CD4-positive, CD25-positive, alpha-beta regulatory T cell (primary cell): ENCODE measurements around the gene LRRK1. TPM values are rescaled to one million over a fixed set of nuclear protein-coding genes. Genes with fewer than 3 reads are reported as not detected.

Source experiments
- ATAC-seq, 2 donors: fragments of 150-1000 bp; cut with Tn5 transposase; one replicate each; pipeline ENCODE4 v1.10.0; 2021; ENCODE audit warnings: low read depth in 2 of 2, moderate number of reproducible peaks in 2 of 2, moderate library complexity in 1 of 2
- DNase-seq, 3 donors: peaks; one replicate each; pipeline versions ENCODE4 v3.0.0 to v3.0.0-alpha.2; 2012 to 2022; ENCODE audit warnings: mixed read lengths in 1 of 3
- H3K27ac ChIP-seq: one replicate; pipeline ENCODE4 v1.7.0; 2013; ENCODE audit warnings: mild to moderate bottlenecking, low read length; ENCODE audit not compliant: insufficient read depth, poor library complexity, severe bottlenecking
- H3K27me3 ChIP-seq: one replicate; pipeline ENCODE4 v1.7.0; 2013; ENCODE audit warnings: low read length; ENCODE audit not compliant: control insufficient read depth, insufficient read depth
- H3K36me3 ChIP-seq: one replicate; pipeline ENCODE4 v1.7.0; 2013; ENCODE audit warnings: mild to moderate bottlenecking, low read length, moderate library complexity; ENCODE audit not compliant: control insufficient read depth, insufficient read depth
- H3K4me1 ChIP-seq: 2 replicates; pipeline ENCODE4 v1.7.0; 2013; ENCODE audit warnings: mild to moderate bottlenecking, low read length; ENCODE audit not compliant: insufficient read depth, control insufficient read depth, poor library complexity, severe bottlenecking
- H3K4me3 ChIP-seq: one replicate; pipeline ENCODE4 v1.7.0; 2013; ENCODE audit warnings: low read depth, mild to moderate bottlenecking, low read length, moderate library complexity
- H3K9me3 ChIP-seq, 2 experiments: 1 replicate in 1 of 2; 2 replicates in 1 of 2; pipeline ENCODE4 v1.7.0; 2013; ENCODE audit warnings: low read length in 2 of 2, mild to moderate bottlenecking in 1 of 2, moderate library complexity in 1 of 2; ENCODE audit not compliant: control insufficient read depth in 2 of 2
- H3K27ac Mint-ChIP-seq, 3 donors: one replicate each; pipeline ENCODE4 v1.8.0; 2020 to 2022; ENCODE audit warnings: mild to moderate bottlenecking in 3 of 3, mixed read lengths in 3 of 3, moderate library complexity in 2 of 3
- H3K27me3 Mint-ChIP-seq: one replicate; pipeline ENCODE4 v1.8.0; 2022; ENCODE audit warnings: mild to moderate bottlenecking, mixed read lengths
- H3K36me3 Mint-ChIP-seq: one replicate; pipeline ENCODE4 v1.8.0; 2020; ENCODE audit warnings: mixed read lengths
- H3K4me1 Mint-ChIP-seq, 4 donors: one replicate each; pipeline ENCODE4 v1.8.0; 2020 to 2022; ENCODE audit warnings: mixed read lengths in 4 of 4, mild to moderate bottlenecking in 1 of 4
- H3K4me3 Mint-ChIP-seq, 4 donors: one replicate each; pipeline ENCODE4 v1.8.0; 2020 to 2022; ENCODE audit warnings: mild to moderate bottlenecking in 4 of 4, mixed read lengths in 4 of 4, moderate library complexity in 3 of 4
- H3K9me3 Mint-ChIP-seq, 7 donors: one replicate each; pipeline ENCODE4 v1.8.0; 2020 to 2022; ENCODE audit warnings: mixed read lengths in 7 of 7, mild to moderate bottlenecking in 3 of 7, moderate library complexity in 2 of 7
- polyA plus RNA-seq, 4 donors: library from polyadenylated mRNA; unstranded; fragments of 300-500 nt; fragmentation: Illumina TruSeq; gene quantifications; one replicate each; pipeline ENCODE4 v1.2.3, GENCODE V29; 2021
- total RNA-seq: library from RNA; stranded (reverse); gene quantifications from one replicate; pipeline ENCODE4 v1.2.3, GENCODE V29; 2022

The LRRK1 gene
- total and polyA plus RNA-seq, 5 donors from 2014 or later = 0.06 to 0.17 TPM; not detected in 3

DNA sequence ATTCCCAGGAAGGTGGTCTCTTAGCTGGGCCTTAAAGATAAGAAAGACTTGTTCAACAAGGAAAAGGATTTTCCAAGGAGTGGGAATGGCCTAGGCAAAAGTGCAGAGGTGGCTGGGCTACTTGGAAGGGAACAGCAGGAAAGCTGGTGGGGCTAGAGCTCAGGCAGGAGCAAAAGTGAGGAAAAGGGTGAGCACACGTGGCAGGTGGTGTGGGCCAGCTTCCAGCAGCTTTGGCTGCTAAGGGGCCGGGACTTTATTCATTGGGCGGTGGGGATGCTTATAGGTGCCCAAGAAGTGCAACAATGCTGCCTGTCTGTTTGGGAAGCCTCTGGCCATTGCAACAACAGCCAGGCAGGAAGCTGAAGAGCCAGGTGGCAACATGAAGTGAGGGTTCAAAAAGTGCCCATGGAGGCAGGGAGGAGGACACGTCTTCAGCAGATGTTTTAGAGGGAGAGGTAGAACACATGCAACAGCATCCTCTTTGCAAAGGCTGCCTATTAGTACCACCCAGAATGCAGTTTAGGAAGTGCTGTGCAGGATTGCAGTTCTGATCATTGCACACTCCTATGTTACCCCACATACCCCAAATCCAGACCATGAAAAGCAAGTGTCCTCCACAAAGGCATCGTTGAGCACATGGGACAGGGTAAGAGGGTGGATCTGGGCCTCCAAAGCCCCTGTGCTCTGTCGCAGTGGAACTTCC, 25.7 kb upstream of the LRRK1 start:
- Histone ChIP-seq H3K9me3 (no peaks in the 10 kb centered on the region), H3K27me3 (peaks cover 11% of the 10 kb centered on the region), H3K36me3 (no peaks in the 10 kb centered on the region), H3K4me1 (no peaks in the 10 kb centered on the region), H3K27ac (no peak overlapping the region), H3K4me3 (no peak overlapping the region)
- Mint-ChIP-seq H3K27me3 (peaks cover 23% of the 10 kb centered on the region), H3K36me3 (no peaks in the 10 kb centered on the region), H3K27ac (no peak overlapping the region), H3K4me3 (no peak overlapping the region), H3K4me1 (no peaks in the 10 kb centered on the region), H3K9me3 (peaks cover 0 to 2% (median 0%) of the 10 kb centered on the region in 7 donors)
- DNase-seq (no peak), ATAC-seq (no peak)

- Histone ChIP-seq H3K4me1 (no peaks in the 10 kb centered on the region), H3K36me3 (no peaks in the 10 kb centered on the region), H3K27ac (no peak overlapping the region), H3K9me3 (no peaks in the 10 kb centered on the region), H3K4me3 (no peak overlapping the region), H3K27me3 (peaks cover 10% of the 10 kb centered on the region)
- Mint-ChIP-seq H3K4me1 (no peaks in the 10 kb centered on the region), H3K27ac (no peak overlapping the region), H3K36me3 (no peaks in the 10 kb centered on the region), H3K27me3 (peaks cover 21% of the 10 kb centered on the region), H3K9me3 (peaks cover 0 to 2% (median 0%) of the 10 kb centered on the region in 7 donors), H3K4me3 (no peak overlapping the region)
- ATAC-seq (no peak), DNase-seq (no peak)
These were observed 25.2 kb upstream of the LRRK1 start for GRCh38 chr15:100893964-100894295.

- Histone ChIP-seq H3K4me1 (no peaks in the 10 kb centered on the region), H3K36me3 (no peaks in the 10 kb centered on the region), H3K4me3 (no peak overlapping the region), H3K27me3 (peaks cover 4% of the 10 kb centered on the region), H3K27ac (no peak overlapping the region), H3K9me3 (no peaks in the 10 kb centered on the region)
- no peak for ATAC-seq
- no peaks in the 10 kb centered on the region for H3K36me3 Mint-ChIP-seq
- H3K4me3 Mint-ChIP-seq = no peak overlapping the region
- DNase-seq = no peak
- H3K27ac Mint-ChIP-seq = no peak overlapping the region
- peaks cover 17% of the 10 kb centered on the region for H3K27me3 Mint-ChIP-seq
- peaks cover 0 to 2% (median 0%) of the 10 kb centered on the region in 7 donors for H3K9me3 Mint-ChIP-seq
- no peaks in the 10 kb centered on the region for H3K4me1 Mint-ChIP-seq
These were observed 23.4 kb upstream of the LRRK1 start for GRCh38 chr15:100895721-100896120.

GRCh38 chr15:100897221-100898151, 21.7 kb upstream of the LRRK1 start:
- Histone ChIP-seq H3K36me3 (no peaks in the 10 kb centered on the region), H3K9me3 (no peaks in the 10 kb centered on the region), H3K4me3 (no peak overlapping the region), H3K4me1 (no peaks in the 10 kb centered on the region), H3K27ac (no peak overlapping the region), H3K27me3 (no peaks in the 10 kb centered on the region)
- Mint-ChIP-seq H3K27ac (no peak overlapping the region), H3K4me3 (peak overlapping the region in 1 of 4 donors; percentile 51), H3K9me3 (peaks cover 0 to 2% (median 0%) of the 10 kb centered on the region in 7 donors), H3K4me1 (no peaks in the 10 kb centered on the region), H3K27me3 (peaks cover 7% of the 10 kb centered on the region), H3K36me3 (no peaks in the 10 kb centered on the region)
- DNase-seq (no peak), ATAC-seq (no peak)

GRCh38 chr15:100898152-100898490, 21.0 kb upstream of the LRRK1 start:
- Mint-ChIP-seq H3K27ac (no peak overlapping the region), H3K4me1 (no peaks in the 10 kb centered on the region), H3K27me3 (peaks cover 5% of the 10 kb centered on the region), H3K36me3 (no peaks in the 10 kb centered on the region), H3K9me3 (peaks cover 0 to 2% (median 0%) of the 10 kb centered on the region in 7 donors), H3K4me3 (no peak overlapping the region)
- no peaks in the 10 kb centered on the region for H3K9me3 ChIP-seq
- DNase-seq (no peak), ATAC-seq (no peak)
- H3K4me3 ChIP-seq = no peak overlapping the region
- H3K27me3 ChIP-seq = no peaks in the 10 kb centered on the region
- H3K36me3 ChIP-seq = no peaks in the 10 kb centered on the region
- no peak overlapping the region for H3K27ac ChIP-seq
- H3K4me1 ChIP-seq = no peaks in the 10 kb centered on the region

- Mint-ChIP-seq H3K4me3 (no peak overlapping the region), H3K36me3 (no peaks in the 10 kb centered on the region), H3K9me3 (no peaks in the 10 kb centered on the region), H3K27ac (no peak overlapping the region), H3K27me3 (peaks cover 5% of the 10 kb centered on the region), H3K4me1 (no peaks in the 10 kb centered on the region)
- Histone ChIP-seq H3K4me3 (no peak overlapping the region), H3K27me3 (no peaks in the 10 kb centered on the region), H3K4me1 (no peaks in the 10 kb centered on the region), H3K36me3 (no peaks in the 10 kb centered on the region), H3K27ac (no peak overlapping the region), H3K9me3 (no peaks in the 10 kb centered on the region)
- ATAC-seq (no peak), DNase-seq (no peak)
These were observed 20.3 kb upstream of the LRRK1 start for GRCh38 chr15:100898661-100899462.

DNA sequence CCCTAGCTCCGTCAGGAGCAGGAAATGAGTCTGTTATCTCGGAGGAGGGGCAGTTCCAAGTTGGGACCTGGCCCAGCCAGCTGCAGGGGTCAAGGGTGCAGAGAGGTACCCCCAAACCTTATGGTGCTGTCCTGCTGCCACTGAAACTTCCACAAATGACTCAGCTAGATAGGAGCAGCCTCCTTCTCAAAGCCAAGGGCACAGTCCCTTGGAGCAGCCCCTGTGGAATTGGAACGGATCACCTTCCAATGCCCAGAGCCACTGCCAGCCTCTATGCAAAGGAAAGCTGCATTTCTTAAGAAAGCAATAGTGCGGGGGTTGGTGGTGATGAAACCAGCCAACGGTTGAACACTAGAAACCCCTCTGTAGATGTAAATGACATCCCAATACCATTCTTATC, 19.6 kb upstream of the LRRK1 start:
- Histone ChIP-seq H3K4me1 (no peaks in the 10 kb centered on the region), H3K27me3 (no peaks in the 10 kb centered on the region), H3K4me3 (no peak overlapping the region), H3K9me3 (no peaks in the 10 kb centered on the region), H3K36me3 (no peaks in the 10 kb centered on the region), H3K27ac (no peak overlapping the region)
- Mint-ChIP-seq H3K4me1 (no peaks in the 10 kb centered on the region), H3K9me3 (no peaks in the 10 kb centered on the region), H3K4me3 (no peak overlapping the region), H3K27ac (no peak overlapping the region), H3K36me3 (no peaks in the 10 kb centered on the region), H3K27me3 (peaks cover 5% of the 10 kb centered on the region)
- ATAC-seq (no peak), DNase-seq (no peak)
